ENCODE data around the gene S100A1. TPM values are rescaled to one million over a fixed set of nuclear protein-coding genes. Genes with fewer than 3 reads are reported as not detected.
A peak's percentile ranks its signal among the peaks of the same experiment; 100 is the strongest.

The S100A1 gene
- total and polyA plus RNA-seq, 2 of the 8 experiments (the other 6 are each of a cell fraction or from before 2014, with no cell fraction given): 2.0 TPM; not detected in 1

DNA sequence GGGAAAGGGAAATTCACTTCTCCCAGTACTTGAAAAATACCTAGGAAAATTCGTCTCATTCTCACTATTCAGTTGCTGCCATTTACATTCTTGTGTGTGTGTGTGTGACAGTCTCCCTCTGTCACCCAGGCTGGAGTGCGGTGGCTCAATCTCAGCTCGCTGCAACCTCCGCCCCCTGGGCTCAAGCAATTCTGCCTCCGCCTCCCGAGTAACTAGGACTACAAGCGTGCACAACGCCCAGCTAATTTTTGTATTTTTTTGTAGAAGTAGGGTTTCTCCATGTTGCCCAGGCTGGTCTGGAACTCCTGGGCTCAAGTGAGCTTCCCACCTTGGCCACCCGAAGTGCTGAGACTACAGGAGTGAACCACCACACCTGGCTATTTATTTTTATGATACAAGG lies 31.4 kb downstream of the S100A1 start:
- H4K20me1 ChIP-seq (replicated peaks in 1 of 2; ENCODE audit: control insufficient read depth in 1 of 2, insufficient read depth in 2 of 2, low read length in 2 of 2): peaks cover 0 to 8% of the 10 kb centered on the region in 2 experiments

More for the DNA sequence above, 31.4 kb downstream of the S100A1 start:
- Histone ChIP-seq H4K5ac (ENCODE audit: insufficient read length, low read depth, low read length) (no peak overlapping the region), H3K27ac (ENCODE audit: low read depth, low read length) (no peak overlapping the region), H3K14ac (ENCODE audit: insufficient read length) (no peak overlapping the region), H3K4ac (replicated peaks; ENCODE audit: insufficient read length, low read depth, low read length) (no peak overlapping the region), H2BK12ac (ENCODE audit: low read depth, low read length) (no peak overlapping the region), H2AK5ac (ENCODE audit: low read depth, low read length) (no peak overlapping the region), H2BK20ac (ENCODE audit: low read length) (no peak overlapping the region), H3K4me3 (ENCODE audit: extremely low read depth in 1 of 4, insufficient read depth in 2 of 4, low read depth in 3 of 4, low read length in 4 of 4) (peak overlapping the region in 3 of 4 experiments; percentile 71 to 98 (median 94); a peak in 4 of 8 replicates), H4K8ac (ENCODE audit: extremely low read depth, insufficient read depth, low read length) (no peak overlapping the region), H2AFZ (ENCODE audit: low read length) (no peak overlapping the region), H3K36me3 (ENCODE audit: control insufficient read depth in 2 of 4, insufficient read depth in 4 of 4, low read length in 3 of 4) (peaks cover 27 to 43% (median 37%) of the 10 kb centered on the region in 4 experiments), H3K23me2 (ENCODE audit: low read depth, low read length) (no peaks in the 10 kb centered on the region), H3K23ac (ENCODE audit: insufficient read length) (no peak overlapping the region), H3K9me3 (ENCODE audit: insufficient read depth in 2 of 2, low read depth in 1 of 2, low read length in 1 of 2) (no peaks in the 10 kb centered on the region), H2BK15ac (ENCODE audit: low read length) (no peak overlapping the region), H3K27me3 (replicated peaks in 1 of 4; ENCODE audit: control insufficient read depth in 3 of 4, extremely low read depth in 1 of 4, insufficient read depth in 3 of 4, low read length in 3 of 4) (no peaks in the 10 kb centered on the region), H3K9ac (replicated peaks in 1 of 4; ENCODE audit: extremely low read depth in 1 of 4, low read depth in 3 of 4, low read length in 3 of 4) (no peak overlapping the region; a peak in 1 of 7 replicates), H4K91ac (replicated peaks; ENCODE audit: insufficient read length, low read length) (no peak overlapping the region), H3K4me2 (ENCODE audit: insufficient read depth in 1 of 2, low read depth in 2 of 2, low read length in 2 of 2) (peak overlapping the region; percentile 69 to 91; a peak in 3 of 4 replicates), H2BK120ac (replicated peaks; ENCODE audit: low read depth, low read length) (no peak overlapping the region), H2BK5ac (ENCODE audit: low read depth, low read length) (no peak overlapping the region), H3K56ac (replicated peaks; ENCODE audit: insufficient read length, low read depth, low read length) (no peak overlapping the region), H3K18ac (ENCODE audit: extremely low read depth, low read length) (no peak overlapping the region), H3K4me1 (replicated peaks in 1 of 4; ENCODE audit: control insufficient read depth in 3 of 4, insufficient read depth in 4 of 4, low read length in 3 of 4) (peaks cover 0 to 4% (median 2%) of the 10 kb centered on the region in 4 experiments; a peak in 2 of 7 replicates), H3K79me2 (ENCODE audit: control insufficient read depth in 1 of 2, insufficient read depth in 2 of 2, low read length in 2 of 2) (peaks cover 0 to 11% of the 10 kb centered on the region in 2 experiments; a peak in 2 of 4 replicates), H3K79me1 (ENCODE audit: low read depth, low read length) (peaks cover 5% of the 10 kb centered on the region; the same call in 1 of the 2 replicates)
- CTCF ChIA-PET (ENCODE audit: partially characterized antibody): interaction anchor here (0.6 to 1.7 kb wide), 8 partner anchors 10 to 304 kb away, joined by 3 to 6 read pairs (median 4); partner anchors contain the start of genes S100A13 and S100A14
- TF ChIP-seq SIX5 (IDR thresholded peaks at IDR 0.05; ENCODE audit: low read depth, low read length) (no peak), HDAC6 (IDR thresholded peaks at IDR 0.05; ENCODE audit: low read depth, low read length) (no peak), RBBP5 (IDR thresholded peaks at IDR 0.05; ENCODE audit: borderline replicate concordance, low read depth, low read length) (no peak), CBX5 (IDR thresholded peaks at IDR 0.05; ENCODE audit: low read depth, low read length) (no peak), KDM1A (IDR thresholded peaks at IDR 0.05; ENCODE audit: borderline replicate concordance, low read length) (no peak), SP1 (IDR thresholded peaks at IDR 0.05; ENCODE audit: low read depth, low read length) (no peak), YY1 (IDR thresholded peaks at IDR 0.05; ENCODE audit: low read depth, low read length) (no peak), BACH1 (IDR thresholded peaks at IDR 0.05; ENCODE audit: low read length) (no peak), BRCA1 (IDR thresholded peaks at IDR 0.05; ENCODE audit: low read depth, low read length) (no peak), MAFK (IDR thresholded peaks at IDR 0.05; ENCODE audit: low read depth, low read length) (no peak), TAF1 (IDR thresholded peaks at IDR 0.05; ENCODE audit: low read depth, low read length) (no peak), TCF12 (IDR thresholded peaks at IDR 0.05; ENCODE audit: low read depth, low read length) (no peak)
- TF ChIP-seq, protein P1, sequence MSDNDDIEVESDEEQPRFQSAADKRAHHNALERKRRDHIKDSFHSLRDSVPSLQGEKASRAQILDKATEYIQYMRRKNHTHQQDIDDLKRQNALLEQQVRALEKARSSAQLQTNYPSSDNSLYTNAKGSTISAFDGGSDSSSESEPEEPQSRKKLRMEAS (IDR thresholded peaks at IDR 0.05): no peak
- TF ChIP-seq, protein P2, sequence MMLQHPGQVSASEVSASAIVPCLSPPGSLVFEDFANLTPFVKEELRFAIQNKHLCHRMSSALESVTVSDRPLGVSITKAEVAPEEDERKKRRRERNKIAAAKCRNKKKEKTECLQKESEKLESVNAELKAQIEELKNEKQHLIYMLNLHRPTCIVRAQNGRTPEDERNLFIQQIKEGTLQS (IDR thresholded peaks at IDR 0.05; ENCODE audit: insufficient read depth, low read depth, low read length): no peak
- DNase-seq (ENCODE audit: low read depth in 1 of 2, low spot score in 2 of 2): no peak
- POLR2A ChIA-PET (ENCODE audit: partially characterized antibody): interaction anchor here (0.6 to 19.8 kb wide), 15 partner anchors 10 to 1856 kb away, joined by 3 to 343 read pairs (median 4); partner anchors contain the start of genes CHTOP, CREB3L4, ILF2 and RPS27
- WGBS, 2 experiments (ENCODE audit: extremely low coverage in 1 of 2, insufficient coverage in 1 of 2, insufficient read length in 1 of 2, insufficient replicate concordance in 2 of 2, low coverage in 1 of 2, low lambda C conversion rate in 2 of 2, missing lambda C conversion rate in 1 of 2): 87% methylated on average over 9 of the region's 9 CpGs; no CpG with 5 or more reads in 1 of the 2 experiments
- FAIRE-seq: no peak

All from H1 (cell line).